ENCODE data around the gene IDH3G. TPM values are rescaled to one million over a fixed set of nuclear protein-coding genes. Genes with fewer than 3 reads are reported as not detected.

Gene IDH3G
- total and polyA plus RNA-seq, 4 donors, result 23.3 to 40.9 (median 31.1) TPM

DNA sequence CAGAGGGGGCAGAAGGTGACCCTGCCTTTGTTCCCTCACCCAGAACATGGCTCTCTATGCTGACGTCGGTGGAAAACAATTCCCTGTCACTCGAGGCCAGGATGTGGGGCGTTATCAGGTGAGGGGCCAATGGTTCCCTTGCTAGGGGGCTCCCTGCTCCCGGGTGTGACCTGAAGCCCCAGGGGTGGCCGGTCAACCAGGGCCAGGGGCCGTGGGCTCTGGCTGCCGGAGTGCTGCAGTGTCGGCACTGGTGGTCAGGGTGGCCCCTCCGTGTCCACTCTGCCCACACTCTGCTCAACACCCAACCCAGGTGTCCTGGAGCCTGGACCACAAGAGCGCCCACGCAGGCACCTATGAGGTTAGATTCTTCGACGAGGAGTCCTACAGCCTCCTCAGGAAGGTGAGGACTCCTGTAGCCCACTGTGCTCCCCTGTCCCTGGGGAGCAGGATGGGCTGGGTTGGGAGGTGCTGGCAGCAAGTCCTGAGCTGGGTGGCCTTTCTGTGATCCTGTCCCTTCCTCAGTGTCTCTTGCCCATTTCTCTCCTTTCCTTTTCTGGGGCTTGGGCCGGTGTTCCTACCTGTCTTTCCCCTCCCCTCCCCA, 3.3 kb upstream of the IDH3G start:
- no peaks in the 10 kb centered on the region for H3K27me3 ChIP-seq (ENCODE audit: control insufficient read depth in 4 of 4, insufficient read depth in 4 of 4, low read length in 3 of 4)
- no peak overlapping the region for H3K9ac ChIP-seq (ENCODE audit: low read depth in 1 of 2, low read length in 2 of 2)
- H3K4me1 ChIP-seq (ENCODE audit: control insufficient read depth in 4 of 4, insufficient read depth in 4 of 4, low read length in 3 of 4), result peaks cover 7 to 22% (median 15%) of the 10 kb centered on the region in 4 donors
- H3K9me3 ChIP-seq (ENCODE audit: control insufficient read depth in 4 of 4, low read length in 3 of 4), result peaks cover 0 to 3% (median 2%) of the 10 kb centered on the region in 4 donors
- DNase-seq (ENCODE audit: low spot score), result no peak
- TF ChIP-seq GABPA (IDR thresholded peaks at IDR 0.05 in 1 of 2, conservative IDR thresholded peaks at IDR 0.05 in 1 of 2) (no peak), YY1 (IDR thresholded peaks at IDR 0.05) (no peak), EGR1 (IDR thresholded peaks at IDR 0.05; ENCODE audit: low read depth in 2 of 2) (no peak), RXRA (IDR thresholded peaks at IDR 0.05) (no peak), NR2F2 (IDR thresholded peaks at IDR 0.05) (no peak), HNF4A (conservative IDR thresholded peaks at IDR 0.05) (no peak), TAF1 (conservative IDR thresholded peaks at IDR 0.05) (no peak), FOXA1 (IDR thresholded peaks at IDR 0.05) (no peak), SP1 (IDR thresholded peaks at IDR 0.05) (no peak)
- TF ChIP-seq, protein P1, sequence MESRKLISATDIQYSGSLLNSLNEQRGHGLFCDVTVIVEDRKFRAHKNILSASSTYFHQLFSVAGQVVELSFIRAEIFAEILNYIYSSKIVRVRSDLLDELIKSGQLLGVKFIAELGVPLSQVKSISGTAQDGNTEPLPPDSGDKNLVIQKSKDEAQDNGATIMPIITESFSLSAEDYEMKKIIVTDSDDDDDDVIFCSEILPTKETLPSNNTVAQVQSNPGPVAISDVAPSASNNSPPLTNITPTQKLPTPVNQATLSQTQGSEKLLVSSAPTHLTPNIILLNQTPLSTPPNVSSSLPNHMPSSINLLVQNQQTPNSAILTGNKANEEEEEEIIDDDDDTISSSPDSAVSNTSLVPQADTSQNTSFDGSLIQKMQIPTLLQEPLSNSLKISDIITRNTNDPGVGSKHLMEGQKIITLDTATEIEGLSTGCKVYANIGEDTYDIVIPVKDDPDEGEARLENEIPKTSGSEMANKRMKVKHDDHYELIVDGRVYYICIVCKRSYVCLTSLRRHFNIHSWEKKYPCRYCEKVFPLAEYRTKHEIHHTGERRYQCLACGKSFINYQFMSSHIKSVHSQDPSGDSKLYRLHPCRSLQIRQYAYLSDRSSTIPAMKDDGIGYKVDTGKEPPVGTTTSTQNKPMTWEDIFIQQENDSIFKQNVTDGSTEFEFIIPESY (IDR thresholded peaks at IDR 0.05), result no peak
- TF ChIP-seq, protein P2, sequence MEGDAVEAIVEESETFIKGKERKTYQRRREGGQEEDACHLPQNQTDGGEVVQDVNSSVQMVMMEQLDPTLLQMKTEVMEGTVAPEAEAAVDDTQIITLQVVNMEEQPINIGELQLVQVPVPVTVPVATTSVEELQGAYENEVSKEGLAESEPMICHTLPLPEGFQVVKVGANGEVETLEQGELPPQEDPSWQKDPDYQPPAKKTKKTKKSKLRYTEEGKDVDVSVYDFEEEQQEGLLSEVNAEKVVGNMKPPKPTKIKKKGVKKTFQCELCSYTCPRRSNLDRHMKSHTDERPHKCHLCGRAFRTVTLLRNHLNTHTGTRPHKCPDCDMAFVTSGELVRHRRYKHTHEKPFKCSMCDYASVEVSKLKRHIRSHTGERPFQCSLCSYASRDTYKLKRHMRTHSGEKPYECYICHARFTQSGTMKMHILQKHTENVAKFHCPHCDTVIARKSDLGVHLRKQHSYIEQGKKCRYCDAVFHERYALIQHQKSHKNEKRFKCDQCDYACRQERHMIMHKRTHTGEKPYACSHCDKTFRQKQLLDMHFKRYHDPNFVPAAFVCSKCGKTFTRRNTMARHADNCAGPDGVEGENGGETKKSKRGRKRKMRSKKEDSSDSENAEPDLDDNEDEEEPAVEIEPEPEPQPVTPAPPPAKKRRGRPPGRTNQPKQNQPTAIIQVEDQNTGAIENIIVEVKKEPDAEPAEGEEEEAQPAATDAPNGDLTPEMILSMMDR (IDR thresholded peaks at IDR 0.05; ENCODE audit: low read depth, low read length, missing input control), result no peak
- TF ChIP-seq, protein P3, sequence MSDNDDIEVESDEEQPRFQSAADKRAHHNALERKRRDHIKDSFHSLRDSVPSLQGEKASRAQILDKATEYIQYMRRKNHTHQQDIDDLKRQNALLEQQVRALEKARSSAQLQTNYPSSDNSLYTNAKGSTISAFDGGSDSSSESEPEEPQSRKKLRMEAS (IDR thresholded peaks at IDR 0.05), result no peak
- no peak overlapping the region for H3K4me3 ChIP-seq (ENCODE audit: low read depth in 1 of 3, low read length in 3 of 3)
- H3K36me3 ChIP-seq (ENCODE audit: control insufficient read depth in 4 of 4, insufficient read depth in 3 of 4, low read depth in 1 of 4, low read length in 3 of 4), result peaks cover 0 to 16% (median 4%) of the 10 kb centered on the region in 4 donors
- WGBS, result 93% methylated on average over 15 of the region's 15 CpGs
- H3K27ac ChIP-seq (ENCODE audit: low read depth in 1 of 2, low read length in 2 of 2), result no peak overlapping the region

DNA sequence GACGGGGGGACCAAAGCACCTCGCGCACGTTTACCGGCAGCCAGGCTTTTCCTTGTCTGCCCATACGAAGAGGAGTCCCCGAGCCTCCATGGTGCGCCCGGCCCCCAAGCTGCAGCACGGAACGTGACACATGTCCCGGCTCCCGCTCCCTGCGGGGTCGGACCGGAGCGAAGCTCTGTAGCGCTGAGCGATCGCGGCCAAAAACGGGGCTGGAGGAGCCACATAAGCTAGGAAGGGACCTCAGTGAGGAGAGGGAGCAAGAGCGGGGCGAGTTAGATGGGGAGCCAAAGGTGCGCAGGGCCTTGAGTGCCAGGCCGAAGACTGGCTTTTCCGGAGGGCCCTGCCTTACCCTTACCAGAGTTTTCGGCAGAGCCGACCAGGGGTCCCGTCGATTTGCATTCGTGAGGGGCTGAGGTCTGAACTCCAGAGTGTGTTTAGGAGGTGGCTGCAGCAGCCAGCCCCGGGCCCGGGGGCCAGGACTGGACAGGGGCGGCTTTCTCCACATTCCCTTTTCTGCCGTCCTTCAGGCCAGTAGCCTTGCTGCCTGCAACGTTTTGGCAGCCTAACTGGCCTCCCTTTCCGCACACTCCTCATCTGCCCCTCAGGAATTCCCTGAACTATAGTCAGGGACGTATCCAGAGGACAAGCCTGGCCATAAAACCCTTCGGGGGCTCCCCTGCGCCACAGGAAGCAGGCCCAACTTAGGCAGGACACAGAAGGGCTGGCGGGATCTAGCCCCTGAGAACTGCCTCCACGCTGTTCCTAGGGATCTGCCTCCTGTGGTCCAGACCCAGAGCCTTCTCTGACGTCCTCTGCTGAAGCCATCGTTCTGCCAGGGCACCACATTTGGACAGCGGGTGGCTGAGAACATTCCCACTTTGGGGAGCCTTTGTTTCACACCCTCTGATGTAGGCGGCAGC, 982 bp upstream of the IDH3G start:
- DNase-seq (ENCODE audit: low spot score), result peak; percentile 34

More for the DNA sequence above, 982 bp upstream of the IDH3G start:
- peak overlapping the region; percentile 72 to 86 for H3K27ac ChIP-seq (ENCODE audit: low read depth in 1 of 2, low read length in 2 of 2)
- H3K9ac ChIP-seq (ENCODE audit: low read depth in 1 of 2, low read length in 2 of 2), result peak overlapping the region; percentile 65 to 77
- peak overlapping the region; percentile 84 to 88 (median 87) for H3K4me3 ChIP-seq (ENCODE audit: low read depth in 1 of 3, low read length in 3 of 3)
- TF ChIP-seq SP1 (IDR thresholded peaks at IDR 0.05), result no peak
- no peak for TF ChIP-seq FOXA2 (IDR thresholded peaks at IDR 0.05)
- no peak for TF ChIP-seq RXRA (IDR thresholded peaks at IDR 0.05)
- no peak for TF ChIP-seq GABPA (IDR thresholded peaks at IDR 0.05 in 1 of 2, conservative IDR thresholded peaks at IDR 0.05 in 1 of 2)
- TF ChIP-seq, protein P2 (IDR thresholded peaks at IDR 0.05; ENCODE audit: low read depth, low read length, missing input control), result no peak
- TF ChIP-seq TAF1 (conservative IDR thresholded peaks at IDR 0.05), result no peak
- no peak for TF ChIP-seq JUND (IDR thresholded peaks at IDR 0.05)
- no peak for TF ChIP-seq HNF4G (IDR thresholded peaks at IDR 0.05)
- no peak for TF ChIP-seq RAD21 (IDR thresholded peaks at IDR 0.05)
- no peak for TF ChIP-seq EGR1 (IDR thresholded peaks at IDR 0.05; ENCODE audit: low read depth in 2 of 2)
- TF ChIP-seq, protein P4, sequence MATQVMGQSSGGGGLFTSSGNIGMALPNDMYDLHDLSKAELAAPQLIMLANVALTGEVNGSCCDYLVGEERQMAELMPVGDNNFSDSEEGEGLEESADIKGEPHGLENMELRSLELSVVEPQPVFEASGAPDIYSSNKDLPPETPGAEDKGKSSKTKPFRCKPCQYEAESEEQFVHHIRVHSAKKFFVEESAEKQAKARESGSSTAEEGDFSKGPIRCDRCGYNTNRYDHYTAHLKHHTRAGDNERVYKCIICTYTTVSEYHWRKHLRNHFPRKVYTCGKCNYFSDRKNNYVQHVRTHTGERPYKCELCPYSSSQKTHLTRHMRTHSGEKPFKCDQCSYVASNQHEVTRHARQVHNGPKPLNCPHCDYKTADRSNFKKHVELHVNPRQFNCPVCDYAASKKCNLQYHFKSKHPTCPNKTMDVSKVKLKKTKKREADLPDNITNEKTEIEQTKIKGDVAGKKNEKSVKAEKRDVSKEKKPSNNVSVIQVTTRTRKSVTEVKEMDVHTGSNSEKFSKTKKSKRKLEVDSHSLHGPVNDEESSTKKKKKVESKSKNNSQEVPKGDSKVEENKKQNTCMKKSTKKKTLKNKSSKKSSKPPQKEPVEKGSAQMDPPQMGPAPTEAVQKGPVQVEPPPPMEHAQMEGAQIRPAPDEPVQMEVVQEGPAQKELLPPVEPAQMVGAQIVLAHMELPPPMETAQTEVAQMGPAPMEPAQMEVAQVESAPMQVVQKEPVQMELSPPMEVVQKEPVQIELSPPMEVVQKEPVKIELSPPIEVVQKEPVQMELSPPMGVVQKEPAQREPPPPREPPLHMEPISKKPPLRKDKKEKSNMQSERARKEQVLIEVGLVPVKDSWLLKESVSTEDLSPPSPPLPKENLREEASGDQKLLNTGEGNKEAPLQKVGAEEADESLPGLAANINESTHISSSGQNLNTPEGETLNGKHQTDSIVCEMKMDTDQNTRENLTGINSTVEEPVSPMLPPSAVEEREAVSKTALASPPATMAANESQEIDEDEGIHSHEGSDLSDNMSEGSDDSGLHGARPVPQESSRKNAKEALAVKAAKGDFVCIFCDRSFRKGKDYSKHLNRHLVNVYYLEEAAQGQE (IDR thresholded peaks at IDR 0.05), result no peak
- TF ChIP-seq, protein P5, sequence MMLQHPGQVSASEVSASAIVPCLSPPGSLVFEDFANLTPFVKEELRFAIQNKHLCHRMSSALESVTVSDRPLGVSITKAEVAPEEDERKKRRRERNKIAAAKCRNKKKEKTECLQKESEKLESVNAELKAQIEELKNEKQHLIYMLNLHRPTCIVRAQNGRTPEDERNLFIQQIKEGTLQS (IDR thresholded peaks at IDR 0.05), result no peak
- no peaks in the 10 kb centered on the region for H3K27me3 ChIP-seq (ENCODE audit: control insufficient read depth in 4 of 4, insufficient read depth in 4 of 4, low read length in 3 of 4)
- H3K4me1 ChIP-seq (ENCODE audit: control insufficient read depth in 4 of 4, insufficient read depth in 4 of 4, low read length in 3 of 4), result peaks cover 8 to 25% (median 17%) of the 10 kb centered on the region in 4 donors
- 7% methylated on average over 47 of the region's 47 CpGs for WGBS
- peaks cover 0 to 16% (median 4%) of the 10 kb centered on the region in 4 donors for H3K36me3 ChIP-seq (ENCODE audit: control insufficient read depth in 4 of 4, insufficient read depth in 3 of 4, low read depth in 1 of 4, low read length in 3 of 4)
- peaks cover 0 to 3% (median 2%) of the 10 kb centered on the region in 4 donors for H3K9me3 ChIP-seq (ENCODE audit: control insufficient read depth in 4 of 4, low read length in 3 of 4)
